Parathyroid adenoma (tissue), 2 donors: Measurements from ENCODE around the gene OR4B1.
"Not testable (repeated sequence)": the region's sequence is repeated elsewhere in the genome, so short reads cannot be mapped to it uniquely, and the experiment has no call there.

Experiments used
- H2AFZ ChIP-seq: fragments of 300-600 bp; sonication (generic); one replicate; pipeline ENCODE4 v1.7.0; 2017; ENCODE audit warnings: antibody characterized with exemption, mild to moderate bottlenecking
- H3K27ac ChIP-seq: fragments of 300-600 bp; sonication (generic); one replicate; pipeline ENCODE4 v1.7.0; 2017
- H3K27me3 ChIP-seq: fragments of 300-600 bp; sonication (generic); one replicate; pipeline ENCODE4 v1.7.0; 2017; ENCODE audit warnings: low read length; ENCODE audit not compliant: control insufficient read depth, insufficient read depth
- H3K36me3 ChIP-seq: fragments of 300-600 bp; sonication (generic); one replicate; pipeline ENCODE4 v1.7.0; 2017; ENCODE audit warnings: low read length; ENCODE audit not compliant: control insufficient read depth, insufficient read depth
- H3K4me1 ChIP-seq: fragments of 300-600 bp; sonication (generic); one replicate; pipeline ENCODE4 v1.7.0; 2017; ENCODE audit warnings: control low read depth
- H3K4me2 ChIP-seq: fragments of 300-600 bp; sonication (generic); one replicate; pipeline ENCODE4 v1.7.0; 2017; ENCODE audit warnings: low read length
- H3K4me3 ChIP-seq: fragments of 300-600 bp; sonication (generic); one replicate; pipeline ENCODE4 v1.7.0; 2017; ENCODE audit warnings: low read depth, low read length
- H3K79me2 ChIP-seq: fragments of 300-600 bp; sonication (generic); one replicate; pipeline ENCODE4 v1.7.0; 2017; ENCODE audit warnings: control low read depth
- H3K9ac ChIP-seq: fragments of 300-600 bp; sonication (generic); one replicate; pipeline ENCODE4 v1.7.0; 2017; ENCODE audit warnings: mild to moderate bottlenecking
- H3K9me3 ChIP-seq: fragments of 300-600 bp; sonication (generic); one replicate; pipeline ENCODE4 v1.7.0; 2017; ENCODE audit warnings: low read length; ENCODE audit not compliant: control insufficient read depth
- TF ChIP-seq, protein P1 (sequence below): fragments of 300-600 bp; sonication (generic); IDR thresholded peaks from one replicate; pipeline ENCODE4 v1.7.0; 2017; ENCODE audit warnings: antibody characterized with exemption, mild to moderate bottlenecking
- donor health status: primary hyperparathyroidism.

The OR4B1 gene

GRCh38 chr11:48182860-48183526 is 33.6 kb upstream of the OR4B1 start:
- Histone ChIP-seq H3K9me3 (no peaks in the 10 kb centered on the region), H3K79me2 (no peaks in the 10 kb centered on the region), H3K36me3 (no peaks in the 10 kb centered on the region), H3K4me2 (no peak overlapping the region), H2AFZ (no peak overlapping the region), H3K4me1 (no peaks in the 10 kb centered on the region), H3K4me3 (no peak overlapping the region), H3K27ac (no peak overlapping the region), H3K27me3 (no peaks in the 10 kb centered on the region), H3K9ac (no peak overlapping the region)
- TF ChIP-seq, protein P1, sequence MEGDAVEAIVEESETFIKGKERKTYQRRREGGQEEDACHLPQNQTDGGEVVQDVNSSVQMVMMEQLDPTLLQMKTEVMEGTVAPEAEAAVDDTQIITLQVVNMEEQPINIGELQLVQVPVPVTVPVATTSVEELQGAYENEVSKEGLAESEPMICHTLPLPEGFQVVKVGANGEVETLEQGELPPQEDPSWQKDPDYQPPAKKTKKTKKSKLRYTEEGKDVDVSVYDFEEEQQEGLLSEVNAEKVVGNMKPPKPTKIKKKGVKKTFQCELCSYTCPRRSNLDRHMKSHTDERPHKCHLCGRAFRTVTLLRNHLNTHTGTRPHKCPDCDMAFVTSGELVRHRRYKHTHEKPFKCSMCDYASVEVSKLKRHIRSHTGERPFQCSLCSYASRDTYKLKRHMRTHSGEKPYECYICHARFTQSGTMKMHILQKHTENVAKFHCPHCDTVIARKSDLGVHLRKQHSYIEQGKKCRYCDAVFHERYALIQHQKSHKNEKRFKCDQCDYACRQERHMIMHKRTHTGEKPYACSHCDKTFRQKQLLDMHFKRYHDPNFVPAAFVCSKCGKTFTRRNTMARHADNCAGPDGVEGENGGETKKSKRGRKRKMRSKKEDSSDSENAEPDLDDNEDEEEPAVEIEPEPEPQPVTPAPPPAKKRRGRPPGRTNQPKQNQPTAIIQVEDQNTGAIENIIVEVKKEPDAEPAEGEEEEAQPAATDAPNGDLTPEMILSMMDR = no peak

DNA sequence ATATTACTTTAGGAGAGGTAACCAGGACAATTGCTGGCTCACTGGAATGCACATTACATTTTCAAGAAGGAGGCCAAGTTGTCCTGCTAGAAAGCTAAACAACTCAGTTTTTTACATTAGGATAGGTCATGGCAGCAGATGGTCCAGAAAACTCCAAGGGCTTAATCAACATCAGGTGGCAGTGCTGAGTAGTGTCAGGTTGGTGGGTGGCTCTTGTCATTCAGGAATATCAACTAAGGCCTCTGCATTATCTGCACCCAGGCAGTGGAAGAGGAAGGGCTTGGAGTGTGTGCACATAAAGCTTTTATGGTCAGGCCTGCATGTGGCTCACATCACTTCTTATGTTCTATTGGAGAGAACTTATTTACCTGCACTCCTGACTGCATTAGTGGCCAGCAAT is 32.2 kb upstream of the OR4B1 start:
- Histone ChIP-seq H3K27ac (no peak overlapping the region), H3K4me1 (no peaks in the 10 kb centered on the region), H3K4me2 (no peak overlapping the region), H3K79me2 (no peaks in the 10 kb centered on the region), H3K9ac (no peak overlapping the region), H3K4me3 (no peak overlapping the region), H3K27me3 (no peaks in the 10 kb centered on the region), H2AFZ (no peak overlapping the region), H3K36me3 (no peaks in the 10 kb centered on the region), H3K9me3 (no peaks in the 10 kb centered on the region)
- TF ChIP-seq, protein P1 = no peak

DNA sequence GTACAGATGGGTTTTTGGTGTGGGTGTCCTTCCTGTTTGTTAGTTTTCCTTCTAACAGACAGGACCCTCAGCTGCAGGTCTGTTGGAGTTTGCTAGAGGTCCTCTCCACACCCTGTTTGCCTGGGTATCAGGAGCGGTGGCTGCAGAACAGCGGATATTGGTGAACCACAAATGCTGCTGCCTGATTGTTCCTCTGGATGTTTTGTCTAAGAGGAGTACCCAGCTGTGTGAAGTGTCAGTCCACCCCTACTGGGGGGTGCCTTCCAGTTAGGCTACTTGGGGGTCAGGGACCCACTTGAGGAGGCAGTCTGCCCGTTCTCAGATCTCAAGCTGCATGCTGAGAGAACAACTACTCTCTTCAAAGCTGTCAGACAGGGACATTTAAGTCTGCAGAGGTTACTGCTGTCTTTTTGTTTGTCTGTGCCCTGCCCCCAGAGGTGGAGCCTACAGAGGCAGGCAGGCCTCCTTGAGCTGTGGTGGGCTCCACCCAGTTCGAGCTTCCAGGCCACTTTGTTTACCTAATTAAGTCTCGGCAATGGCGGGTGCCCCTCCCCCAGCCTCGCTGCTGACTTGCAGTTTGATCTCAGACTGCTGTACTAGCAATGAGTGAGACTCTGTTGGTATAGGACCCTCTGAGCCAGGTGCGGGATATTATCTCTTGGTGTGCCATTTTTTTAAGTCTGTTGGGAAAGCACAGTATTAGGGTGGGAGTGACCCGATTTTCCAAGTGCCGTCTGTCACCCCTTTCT is 25.5 kb upstream of the OR4B1 start:
- not testable (repeated sequence) for H3K4me3 ChIP-seq, H3K4me2 ChIP-seq, H2AFZ ChIP-seq, H3K36me3 ChIP-seq, H3K27me3 ChIP-seq, H3K79me2 ChIP-seq, H3K27ac ChIP-seq, H3K9me3 ChIP-seq, H3K9ac ChIP-seq, H3K4me1 ChIP-seq

DNA sequence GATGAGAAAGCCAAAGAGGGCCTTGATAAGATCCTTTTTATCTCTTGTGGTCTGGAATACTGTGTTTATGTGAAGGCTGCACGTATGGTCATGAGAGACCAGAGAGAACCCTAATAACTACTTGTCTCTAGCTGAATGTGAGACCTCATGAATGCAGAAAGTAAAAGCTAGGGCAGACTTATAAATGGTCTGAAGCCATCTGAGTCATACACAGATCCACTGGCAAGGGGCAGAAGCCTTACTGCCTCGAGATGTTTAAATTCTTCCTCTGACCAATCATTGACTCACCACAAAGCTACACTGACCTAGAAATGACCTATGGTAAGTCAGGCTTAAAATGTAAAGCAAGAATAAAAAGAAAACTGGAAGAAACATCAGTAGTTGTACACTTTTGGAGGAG is 22.7 kb upstream of the OR4B1 start:
- no peak overlapping the region for H3K4me3 ChIP-seq
- H3K36me3 ChIP-seq = no peaks in the 10 kb centered on the region
- TF ChIP-seq, protein P1 = no peak
- H2AFZ ChIP-seq = no peak overlapping the region
- no peak overlapping the region for H3K27ac ChIP-seq
- no peak overlapping the region for H3K9ac ChIP-seq
- no peaks in the 10 kb centered on the region for H3K9me3 ChIP-seq
- no peaks in the 10 kb centered on the region for H3K79me2 ChIP-seq
- H3K27me3 ChIP-seq = no peaks in the 10 kb centered on the region
- no peak overlapping the region for H3K4me2 ChIP-seq
- no peaks in the 10 kb centered on the region for H3K4me1 ChIP-seq

GRCh38 chr11:48207881-48208280 is 8.7 kb upstream of the OR4B1 start:
- Histone ChIP-seq H3K4me2 (no peak overlapping the region), H3K9ac (no peak overlapping the region), H2AFZ (no peak overlapping the region), H3K79me2 (no peaks in the 10 kb centered on the region), H3K4me1 (no peaks in the 10 kb centered on the region), H3K4me3 (no peak overlapping the region), H3K36me3 (no peaks in the 10 kb centered on the region), H3K27ac (no peak overlapping the region), H3K9me3 (no peaks in the 10 kb centered on the region), H3K27me3 (no peaks in the 10 kb centered on the region)
- TF ChIP-seq, protein P1 = no peak
